GM21528 (cell line): ENCODE results near the gene CMIP.
A peak's percentile ranks its signal among the peaks of the same experiment; 100 is the strongest.
"Not testable (repeated sequence)": the region's sequence is repeated elsewhere in the genome, so short reads cannot be mapped to it uniquely, and the experiment has no call there.

Source experiments
- ATAC-seq: cut with Tn5 transposase; IDR thresholded peaks from one replicate; pipeline ENCODE4 v1.9.1; 2021; ENCODE audit warnings: mild to moderate bottlenecking, moderate library complexity; ENCODE audit not compliant: unreplicated experiment, low FRiP score

Gene CMIP

DNA sequence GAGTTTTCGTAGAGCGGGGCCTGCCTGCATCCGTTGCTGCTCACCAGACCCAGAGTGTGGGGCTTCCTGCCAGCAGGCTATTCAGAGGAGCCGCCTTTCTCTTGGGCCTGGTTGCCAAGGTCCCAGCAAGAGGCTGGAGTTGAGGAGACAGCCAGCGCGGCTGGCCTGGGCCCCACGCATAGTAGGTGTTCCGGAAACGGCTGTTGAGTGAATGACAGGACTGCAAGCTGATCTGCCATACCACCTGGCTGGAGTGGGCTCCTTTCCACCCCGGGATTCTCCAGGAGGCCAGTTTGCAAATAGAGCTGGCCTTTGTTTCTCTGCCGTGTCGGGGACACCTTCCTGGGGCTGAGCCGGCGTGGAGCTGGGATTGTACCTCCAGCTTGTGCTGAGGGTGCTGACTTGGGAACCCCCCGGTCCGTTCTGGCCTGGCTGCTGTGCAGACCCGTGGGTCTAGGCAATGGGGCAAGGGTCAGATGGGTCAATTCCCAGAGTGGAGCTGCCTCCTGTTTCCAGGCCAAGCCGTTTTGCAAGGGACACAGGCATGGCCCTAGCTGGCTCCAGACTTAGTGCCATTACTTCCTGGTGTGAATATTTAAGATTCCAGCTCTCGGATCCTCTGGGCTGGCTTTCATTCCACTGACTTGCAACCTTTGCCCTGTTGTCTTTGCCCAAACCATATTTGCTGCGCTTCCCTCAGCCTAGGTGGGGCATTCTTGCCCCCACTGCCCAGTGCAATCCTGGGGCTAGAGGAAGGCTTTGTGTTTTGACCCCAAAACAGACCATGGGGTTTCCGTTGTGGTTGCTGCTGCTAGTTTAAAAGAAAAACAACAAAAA is 68.8 kb downstream of the CMIP start:
- peak; percentile 24 for ATAC-seq

DNA sequence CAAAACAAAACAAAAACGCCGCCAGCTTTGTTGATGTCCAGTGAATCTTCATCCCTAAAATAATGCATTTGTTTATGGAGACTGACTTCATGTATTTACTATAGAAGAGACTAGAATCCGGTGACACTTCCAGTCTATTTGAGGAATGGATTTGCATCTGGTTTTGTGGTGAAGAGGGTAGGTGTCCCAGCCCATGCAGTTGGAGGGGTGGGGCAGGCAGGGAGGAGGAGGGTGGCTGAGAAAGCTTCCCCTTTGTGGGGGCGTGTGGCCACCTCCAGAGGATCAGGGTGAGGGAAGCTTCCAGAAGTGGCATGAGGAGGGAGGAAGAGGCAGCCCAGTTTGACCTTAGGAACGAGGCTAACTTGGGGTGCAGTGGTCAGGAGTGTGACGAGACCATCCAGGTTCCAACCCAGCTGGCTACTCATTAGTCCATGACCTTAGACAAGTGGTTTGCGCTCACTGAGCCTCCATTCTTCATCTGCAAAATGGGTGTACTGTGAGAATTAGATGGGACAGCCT is 69.5 kb downstream of the CMIP start:
- peak; percentile 65 for ATAC-seq

DNA sequence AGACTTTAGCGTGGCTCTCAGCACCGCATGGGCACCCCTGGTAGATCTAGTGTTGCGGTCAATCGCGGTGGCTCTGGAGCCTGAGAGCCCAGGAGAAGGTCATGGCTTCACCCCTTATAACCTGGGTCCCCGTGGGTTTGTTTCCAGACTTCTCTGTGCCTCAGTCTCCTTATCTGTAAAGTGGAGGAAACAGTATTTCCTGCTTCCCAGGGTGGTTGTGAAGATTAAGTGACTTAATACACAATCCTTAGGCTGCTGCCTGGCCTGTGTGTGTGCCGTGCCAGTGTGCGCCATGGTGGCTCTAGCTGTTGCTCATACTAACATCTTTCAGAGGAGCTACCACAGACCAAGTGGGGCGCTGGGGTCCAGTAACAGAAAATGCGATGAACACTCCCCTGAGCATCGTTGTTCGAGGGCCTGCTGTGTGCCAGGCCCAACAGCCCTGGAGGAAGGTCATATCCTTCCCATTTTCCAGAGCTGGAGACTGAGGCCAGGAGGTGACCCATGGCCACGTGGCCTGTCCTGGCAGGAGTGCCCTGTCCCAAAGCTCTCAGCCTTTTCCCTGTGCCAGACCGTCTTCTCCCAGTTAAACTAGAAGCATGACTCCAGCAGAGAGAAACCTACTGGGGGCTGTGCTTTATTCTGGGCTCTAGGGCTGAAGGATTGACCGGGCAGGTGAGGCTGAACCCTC is 70.1 kb downstream of the CMIP start:
- no peak for ATAC-seq

DNA sequence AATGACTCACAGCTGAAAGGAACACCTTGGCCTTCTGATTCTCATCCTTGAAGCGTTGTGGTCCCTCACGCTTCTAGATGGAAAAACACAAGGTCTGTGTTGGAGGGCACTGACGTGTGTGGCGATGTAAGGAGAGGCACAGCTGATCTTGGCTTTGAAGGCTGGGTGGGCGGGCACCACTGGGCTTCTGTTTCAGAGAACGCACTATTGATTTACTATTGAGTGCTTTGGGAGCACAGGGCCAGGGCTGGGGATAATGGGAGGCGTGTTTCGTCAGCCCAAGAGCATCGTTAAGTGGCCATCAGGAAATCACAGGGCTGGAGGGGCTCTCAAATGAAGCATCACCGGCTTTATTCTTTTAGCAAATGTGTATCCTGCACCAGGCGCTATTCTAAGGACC is 70.7 kb downstream of the CMIP start:
- no peak for ATAC-seq

DNA sequence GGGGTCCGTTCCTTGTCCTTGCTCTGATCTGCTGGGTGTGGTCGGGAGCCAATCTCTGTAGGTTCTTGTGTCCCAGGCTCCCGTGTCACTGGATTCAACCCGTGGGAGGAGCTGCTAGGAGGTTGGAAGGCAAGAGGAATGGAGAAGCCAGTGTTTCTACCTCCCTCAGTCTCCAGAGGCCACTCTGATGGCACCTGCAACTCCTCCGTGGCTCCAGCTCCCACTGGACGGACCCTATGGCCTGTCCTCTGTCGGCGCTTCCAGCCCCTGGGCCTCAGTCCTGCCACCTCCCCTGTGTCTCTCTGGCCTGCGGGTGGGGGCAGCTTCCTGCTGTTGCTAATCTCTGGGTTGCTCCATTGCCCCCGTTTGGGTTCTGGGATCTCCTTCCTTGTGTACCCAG is 71.1 kb downstream of the CMIP start:
- no peak for ATAC-seq

DNA sequence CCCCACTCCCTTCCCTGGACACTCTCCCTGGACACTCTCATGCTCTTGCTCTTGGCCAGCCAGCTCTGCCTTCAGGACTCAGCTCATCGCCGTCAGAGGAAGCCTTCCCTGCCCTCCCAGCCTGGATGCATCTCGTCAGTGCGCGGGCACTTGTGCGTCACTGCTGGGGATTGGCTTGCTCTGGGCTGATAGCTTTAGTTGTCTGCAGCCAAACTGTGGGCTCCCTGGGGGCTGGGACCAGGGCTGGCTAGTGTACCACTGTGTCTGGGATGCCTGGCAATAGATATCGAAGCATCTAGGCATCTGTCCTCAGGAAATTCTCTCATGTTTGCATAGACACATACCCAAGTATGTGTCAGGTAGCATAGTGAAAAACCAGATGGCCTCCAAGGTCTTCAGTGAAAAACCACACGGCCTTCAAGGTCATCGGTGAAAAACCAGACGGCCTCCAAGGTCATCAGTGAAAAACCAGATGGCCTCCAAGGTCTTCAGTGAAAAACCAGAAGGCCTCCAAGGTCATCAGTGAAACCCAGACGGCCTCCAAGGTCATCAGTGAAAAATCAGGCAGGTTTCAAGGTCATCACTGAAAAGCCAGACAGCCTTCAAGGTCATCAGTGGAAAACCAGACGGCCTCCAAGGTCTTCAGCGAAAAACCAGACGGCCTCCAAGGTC is 72.0 kb downstream of the CMIP start:
- no peak for ATAC-seq

DNA sequence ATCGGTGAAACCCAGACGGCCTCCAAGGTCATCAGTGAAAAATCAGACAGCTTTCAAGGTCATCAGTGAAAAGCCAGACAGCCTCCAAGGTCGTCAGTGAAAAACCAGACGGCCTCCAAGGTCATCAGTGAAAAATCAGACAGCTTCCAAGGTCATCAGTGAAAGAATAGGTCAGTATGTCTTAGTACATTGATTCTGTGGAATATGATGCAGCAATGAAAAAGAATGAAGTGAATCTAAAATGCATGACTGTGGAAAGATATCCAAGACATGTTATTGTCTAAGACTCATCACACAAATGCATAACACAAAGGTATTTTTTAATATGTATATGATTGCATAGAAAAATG is 72.5 kb downstream of the CMIP start:
- no peak for ATAC-seq

DNA sequence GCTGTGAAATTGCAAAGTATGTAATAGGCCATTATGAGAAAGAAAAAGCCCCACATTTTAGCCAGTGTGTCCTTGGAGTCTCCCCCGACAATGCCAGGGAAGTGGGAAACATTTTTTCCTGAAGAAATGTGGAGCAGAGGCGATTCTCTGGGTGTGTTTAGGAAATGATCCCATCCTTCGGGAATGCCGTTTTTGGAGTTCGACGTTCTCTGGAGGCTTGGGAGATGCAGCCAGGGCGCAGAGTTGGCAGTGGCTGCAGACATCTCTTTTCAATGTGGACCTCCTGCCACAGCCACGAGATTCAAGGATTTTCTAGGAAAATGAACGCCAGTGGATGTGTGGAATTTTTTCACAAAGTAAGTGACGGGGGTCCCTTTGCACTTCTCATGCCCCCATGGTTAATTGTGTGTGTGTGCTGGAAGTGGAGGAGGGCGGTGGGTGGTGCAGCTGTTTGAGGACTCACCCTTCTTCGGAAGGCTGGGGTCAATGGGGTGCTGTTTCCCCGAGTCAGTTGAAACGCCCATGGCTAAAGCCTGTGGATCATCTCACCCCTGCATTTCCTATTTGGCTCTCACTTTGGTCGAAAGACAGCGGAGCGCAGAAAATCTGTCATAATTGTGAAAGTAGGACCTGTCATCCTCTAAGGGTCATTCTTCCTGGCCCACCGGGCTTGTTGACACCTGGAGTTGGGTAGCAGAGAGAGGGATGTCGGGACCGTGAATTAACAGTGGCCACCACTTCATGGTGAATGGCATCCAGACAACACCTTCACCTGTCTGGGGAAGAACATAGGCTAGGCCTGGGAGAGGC is 73.2 kb downstream of the CMIP start:
- ATAC-seq: no peak

DNA sequence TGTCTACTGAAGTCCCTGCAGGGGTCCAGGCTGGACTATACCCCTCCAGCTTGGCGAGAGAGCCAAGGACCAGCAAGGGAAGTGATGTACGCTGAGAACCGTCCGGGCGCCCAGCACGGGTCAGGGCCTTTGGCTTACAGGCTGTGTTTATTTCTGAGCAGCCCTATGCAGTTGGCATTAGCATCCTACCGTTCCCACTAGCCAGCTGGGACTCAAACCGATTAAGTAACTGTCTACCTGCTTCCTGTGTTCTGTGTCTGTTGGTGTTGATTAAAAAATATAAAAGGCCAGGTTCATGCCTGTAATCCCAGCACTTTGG is 73.8 kb downstream of the CMIP start:
- ATAC-seq: no peak

DNA sequence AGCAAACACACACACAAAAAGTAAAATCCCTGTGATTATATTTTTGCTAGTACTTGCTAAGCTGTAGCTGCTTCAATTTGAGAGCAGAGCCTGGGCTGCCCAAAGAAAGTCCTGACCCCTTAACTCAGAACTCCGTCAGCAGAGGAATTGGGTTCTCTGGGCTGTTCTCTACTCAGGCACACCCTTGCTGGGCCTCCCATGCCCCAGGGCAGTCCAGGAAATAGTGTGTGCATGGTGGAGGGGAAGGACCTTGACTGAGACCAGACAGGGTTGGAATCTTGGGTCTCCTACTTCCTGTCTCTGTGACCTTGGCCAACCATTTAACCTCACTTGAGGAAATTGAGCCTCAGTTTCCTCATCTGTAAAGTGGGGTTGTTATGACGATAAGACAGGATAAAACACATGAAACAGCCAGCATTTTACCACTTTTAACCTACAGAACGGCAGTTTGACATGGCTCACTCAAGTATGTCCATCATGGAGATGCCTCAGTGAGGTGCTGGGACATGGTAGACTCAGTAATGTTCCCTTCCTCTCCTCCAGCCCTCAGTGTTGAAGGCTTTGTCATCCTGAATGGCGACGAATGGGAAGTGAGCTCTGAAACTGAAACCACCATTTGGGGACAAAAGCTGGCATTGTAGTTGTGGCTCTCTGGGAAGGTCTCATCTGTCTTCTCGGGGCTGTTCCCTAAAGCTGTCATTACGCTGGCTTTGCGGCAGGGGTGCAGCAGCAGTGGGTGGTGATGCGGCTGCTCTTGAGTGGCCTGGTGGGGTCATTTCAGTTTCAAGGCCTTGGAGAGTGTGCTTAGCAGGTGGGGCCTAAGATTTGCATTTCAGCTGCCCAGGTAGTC is 74.9 kb downstream of the CMIP start:
- no peak for ATAC-seq

DNA sequence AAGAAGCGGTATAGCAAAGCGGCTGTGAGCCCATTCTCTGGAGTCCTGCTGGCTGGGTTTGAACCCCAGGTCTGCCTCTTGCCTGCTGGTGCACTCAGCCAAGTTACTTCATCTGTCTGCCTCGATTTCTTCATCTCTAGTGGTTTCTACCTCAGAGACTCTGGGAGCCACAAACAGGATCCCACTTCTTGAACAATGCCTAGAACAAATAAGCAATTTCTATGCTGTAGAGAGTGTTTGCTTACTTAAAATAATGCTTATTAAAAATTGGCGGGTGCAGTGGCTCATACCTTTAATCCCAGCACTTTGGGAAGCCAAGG is 75.5 kb downstream of the CMIP start:
- ATAC-seq: no peak

DNA sequence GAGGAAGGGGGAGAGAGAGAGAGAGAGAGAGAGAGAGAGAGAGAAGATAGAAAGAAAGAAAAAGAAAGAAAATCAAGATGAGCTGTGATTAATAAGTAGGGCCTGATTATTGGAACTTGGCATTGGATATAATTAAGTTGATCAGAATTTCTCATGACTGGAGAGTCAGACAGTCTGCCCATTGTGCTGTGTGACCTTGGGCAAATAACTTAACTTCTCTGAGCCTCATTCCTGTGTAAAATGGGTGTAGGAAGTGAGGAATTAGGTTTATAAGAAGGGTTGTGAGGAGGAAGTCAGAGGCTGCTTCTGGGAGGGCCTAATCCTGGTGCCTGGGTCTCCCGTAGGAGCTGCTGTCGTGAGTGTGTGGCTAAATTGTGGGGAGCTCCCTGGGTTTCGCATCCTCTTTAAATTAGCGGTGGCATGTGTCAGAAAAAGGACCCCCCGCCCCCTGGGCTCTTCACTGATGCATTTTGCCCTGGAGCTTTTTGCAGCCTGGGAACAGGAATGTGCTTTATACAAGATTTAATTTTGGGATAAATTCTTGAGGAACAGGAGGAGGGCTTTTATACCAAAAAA is 76.0 kb downstream of the CMIP start:
- no peak for ATAC-seq

DNA sequence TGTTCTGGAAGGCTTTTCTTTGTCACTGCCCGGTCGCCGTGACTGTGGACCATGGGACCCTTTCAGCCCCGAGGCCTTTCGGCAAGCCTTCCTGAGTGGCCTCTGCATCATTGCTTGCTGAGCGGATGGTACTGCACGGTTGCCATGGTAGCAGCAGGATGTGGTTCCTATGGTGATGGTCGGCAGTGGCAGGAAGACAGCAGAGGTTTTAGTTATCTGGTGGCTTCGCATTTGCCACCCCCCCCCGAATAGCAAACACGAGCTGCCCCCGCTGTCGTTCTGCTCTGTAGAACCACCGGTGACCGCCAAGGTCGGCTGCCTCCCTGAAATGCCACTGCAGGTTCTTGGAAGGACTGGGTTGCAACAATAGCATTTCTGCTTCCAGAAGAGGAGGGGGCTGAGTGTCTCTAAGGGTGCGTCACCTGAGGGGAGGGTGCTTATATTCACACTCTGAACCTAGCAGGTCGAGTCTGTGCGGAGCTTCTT is 76.6 kb downstream of the CMIP start:
- ATAC-seq: peak; percentile 77

DNA sequence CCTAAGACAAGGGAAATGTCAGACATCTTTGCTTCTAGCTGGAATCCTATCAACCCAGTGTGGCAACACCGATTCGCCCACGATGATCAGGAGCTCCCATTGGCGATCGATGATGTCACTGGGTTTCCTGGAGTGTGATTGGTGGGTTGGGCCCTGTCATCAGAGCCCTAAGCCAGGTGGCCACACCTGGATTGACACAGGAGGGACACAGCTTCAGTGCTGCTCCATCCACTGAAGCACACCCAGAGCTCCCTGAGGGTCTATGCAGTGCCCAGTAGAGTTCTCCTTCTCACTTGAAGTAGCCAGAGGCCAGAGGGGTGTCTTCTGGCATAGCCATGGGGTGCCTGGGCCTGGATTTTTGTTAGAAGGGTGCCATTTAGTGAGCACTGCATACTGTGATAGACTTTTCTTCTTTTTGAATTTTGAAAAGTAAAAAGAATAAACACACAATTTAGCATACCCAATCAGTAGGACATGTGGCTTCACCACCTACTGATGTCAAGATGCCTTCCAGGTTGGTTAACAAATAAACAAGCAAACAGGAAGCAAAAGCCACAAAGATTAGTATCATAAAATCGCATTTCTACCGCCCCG is 77.6 kb downstream of the CMIP start:
- ATAC-seq: no peak

DNA sequence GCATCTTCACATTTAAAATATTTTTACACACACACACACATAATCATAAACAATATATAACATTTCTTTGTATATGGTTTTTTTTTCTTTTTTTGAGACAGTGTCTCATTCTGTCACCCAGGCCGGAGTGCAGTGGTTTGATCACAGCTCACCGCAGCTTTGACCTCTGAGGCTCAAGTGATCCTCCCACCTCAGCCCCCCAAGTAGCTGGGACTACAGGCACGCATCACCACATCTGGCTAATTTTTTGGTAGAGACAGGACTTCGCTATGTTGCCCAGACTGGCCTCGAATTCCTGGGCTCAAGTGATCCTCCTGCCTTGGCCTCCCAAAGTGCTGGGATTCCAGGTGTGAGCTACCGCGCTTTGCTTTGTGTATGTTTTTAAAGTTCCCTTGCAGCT is 78.2 kb downstream of the CMIP start:
- ATAC-seq: not testable (repeated sequence)

DNA sequence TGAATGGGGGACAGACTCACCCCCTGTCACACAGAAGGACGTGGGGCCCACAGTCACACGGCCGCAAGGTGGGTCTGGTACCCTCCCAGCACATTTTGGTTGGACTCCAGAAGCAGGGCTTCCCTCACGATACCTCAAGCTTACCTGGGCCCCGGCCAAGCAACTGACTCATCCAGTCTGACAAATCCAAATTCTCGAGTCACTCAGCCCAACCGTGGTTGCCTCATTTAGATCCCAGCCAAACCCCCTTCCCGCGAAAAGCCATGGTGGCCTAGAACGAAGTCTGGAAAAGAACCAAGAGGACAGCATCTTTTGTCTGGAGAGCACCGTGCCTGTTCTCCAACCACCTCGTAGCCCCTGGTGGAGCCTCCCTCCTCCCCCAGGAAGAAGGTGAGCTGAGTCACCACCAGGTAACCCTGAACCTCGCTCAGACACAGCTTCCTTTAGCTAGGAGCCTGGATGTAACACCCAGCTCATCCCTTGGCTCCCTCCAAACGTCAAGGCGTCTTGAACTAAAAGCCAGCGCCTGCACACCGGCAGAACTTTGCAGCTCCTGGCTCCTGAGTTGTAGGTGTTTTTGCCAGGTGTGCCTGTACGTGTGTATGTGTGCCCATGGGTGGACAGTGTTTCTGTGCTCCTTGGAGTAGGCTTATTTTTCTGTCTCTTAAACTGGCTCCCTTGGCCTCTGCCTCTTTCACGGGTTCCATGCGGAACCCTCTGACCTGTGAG is 78.9 kb downstream of the CMIP start:
- ATAC-seq: no peak

DNA sequence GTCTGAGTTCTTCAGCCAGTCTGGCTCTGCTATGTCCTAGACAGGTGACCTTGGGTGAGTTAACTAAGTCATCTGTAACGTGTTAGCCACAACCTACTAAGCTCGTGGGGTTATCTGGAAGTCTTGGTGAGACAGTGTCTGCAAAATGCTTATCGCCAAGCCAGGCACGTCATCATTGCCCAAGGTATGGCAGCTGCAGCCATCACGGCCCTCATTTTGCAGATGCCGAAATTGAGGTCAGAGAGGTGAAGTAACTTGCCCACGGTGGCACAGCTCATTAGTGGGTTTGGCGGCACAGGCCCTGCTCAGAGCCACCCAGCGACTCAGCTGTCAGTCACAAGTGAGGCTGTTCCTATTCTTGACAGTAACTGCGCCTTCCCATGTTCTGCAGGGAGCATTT is 79.8 kb downstream of the CMIP start:
- no peak for ATAC-seq

DNA sequence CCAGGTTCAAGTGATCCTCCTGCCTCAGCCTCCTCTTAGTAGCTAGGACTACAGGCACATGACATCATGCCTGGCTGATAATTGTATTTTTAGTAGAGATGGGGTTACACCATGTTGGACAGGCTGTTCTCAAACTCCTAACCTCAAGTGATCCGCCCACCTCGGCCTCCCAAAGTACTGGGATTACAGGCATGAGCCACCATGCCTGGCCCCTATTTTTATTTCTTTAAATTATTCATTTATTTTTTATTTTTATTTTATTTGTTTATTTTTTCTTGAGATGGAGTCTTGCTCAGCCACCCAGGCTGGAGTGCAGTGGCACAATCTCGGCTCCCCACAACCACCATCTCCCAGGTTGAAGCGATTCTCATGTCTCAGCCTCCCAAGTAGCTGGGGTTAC is 80.3 kb downstream of the CMIP start:
- not testable (repeated sequence) for ATAC-seq
